Tibial artery (tissue), 4 donors: ENCODE measurements around the gene ESRRB.

Source experiments
- DNase-seq, 2 donors: peaks; one replicate each; pipeline ENCODE4 v3.0.0-alpha.2; 2019
- H3K27ac ChIP-seq, 2 donors: fragments of 200-600 bp; sonication (generic) in 1 of 2; 1 replicate in 1 of 2; 2 replicates in 1 of 2; pipeline ENCODE4 v1.5.1; 2018 to 2019; ENCODE audit warnings: mild to moderate bottlenecking in 1 of 2
- H3K27me3 ChIP-seq, 2 donors: fragments of 200-600 bp; sonication (generic) in 1 of 2; one replicate each; pipeline versions ENCODE4 v1.5.1 to v1.6.0; 2016 to 2019
- H3K36me3 ChIP-seq, 3 donors: fragments of 200-600 bp; sonication (generic) in 2 of 3; one replicate each; pipeline ENCODE4 v1.5.1; 2016 to 2019; ENCODE audit warnings: mild to moderate bottlenecking in 2 of 3
- H3K4me1 ChIP-seq, 4 donors: fragments of 200-600 bp; sonication (generic) in 2 of 4; 1 replicate in 3 of 4; 2 replicates in 1 of 4; pipeline ENCODE4 v1.5.1; 2016 to 2019
- H3K4me3 ChIP-seq, 2 donors: fragments of 200-600 bp; sonication (generic) in 1 of 2; 1 replicate in 1 of 2; 2 replicates in 1 of 2; pipeline ENCODE4 v1.5.1; 2018 to 2019; ENCODE audit warnings: mild to moderate bottlenecking in 2 of 2
- H3K9me3 ChIP-seq, 3 donors: fragments of 200-600 bp; sonication (generic) in 1 of 3; one replicate each; pipeline ENCODE4 v1.5.1; 2016 to 2019
- intact Hi-C: fragments of 100-400 bp; cut with DNase I; formaldehyde crosslinking; loops from one replicate; pipeline ENCODE4 v1.15.0; 2023; ENCODE audit warnings: low total_unique reads
- TF ChIP-seq, protein P1 (sequence below), 2 experiments: fragments of 200-600 bp in 1 of 2; fragments of 450-650 bp in 1 of 2; IDR thresholded peaks; one replicate each; pipeline ENCODE4 v1.5.1; 2017 to 2019; ENCODE audit warnings: antibody characterized with exemption in 2 of 2, mild to moderate bottlenecking in 1 of 2, moderate library complexity in 1 of 2

ESRRB gene

DNA sequence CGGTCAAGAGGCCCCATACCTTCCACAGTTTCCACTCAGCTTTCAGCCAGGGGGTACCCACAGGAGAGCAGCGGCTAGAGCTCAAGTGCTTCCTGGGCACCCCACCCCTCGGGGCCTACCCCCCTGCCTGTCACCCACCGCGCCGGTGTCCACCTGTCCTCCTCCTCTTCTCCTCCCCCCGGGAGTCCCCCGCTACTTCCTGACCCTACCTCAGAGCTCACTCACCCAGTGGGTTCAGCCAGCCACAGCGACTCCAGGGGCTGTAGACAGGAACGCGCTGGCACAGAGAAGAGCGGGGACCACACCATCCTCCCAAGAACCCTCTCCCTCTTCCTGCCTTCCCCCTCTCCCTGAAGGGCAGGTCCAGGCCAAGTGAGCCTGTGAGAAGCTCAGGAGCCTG is 123.0 kb downstream of the ESRRB start:
- intact Hi-C loops: no loop called here
- no peak for DNase-seq
- H3K36me3 ChIP-seq: no peaks in the 10 kb centered on the region
- H3K9me3 ChIP-seq: no peaks in the 10 kb centered on the region
- peaks cover 0 to 27% of the 10 kb centered on the region in 2 donors for H3K27me3 ChIP-seq
- no peaks in the 10 kb centered on the region for H3K4me1 ChIP-seq
- H3K4me3 ChIP-seq: no peak overlapping the region
- H3K27ac ChIP-seq: no peak overlapping the region
- TF ChIP-seq, protein P1, sequence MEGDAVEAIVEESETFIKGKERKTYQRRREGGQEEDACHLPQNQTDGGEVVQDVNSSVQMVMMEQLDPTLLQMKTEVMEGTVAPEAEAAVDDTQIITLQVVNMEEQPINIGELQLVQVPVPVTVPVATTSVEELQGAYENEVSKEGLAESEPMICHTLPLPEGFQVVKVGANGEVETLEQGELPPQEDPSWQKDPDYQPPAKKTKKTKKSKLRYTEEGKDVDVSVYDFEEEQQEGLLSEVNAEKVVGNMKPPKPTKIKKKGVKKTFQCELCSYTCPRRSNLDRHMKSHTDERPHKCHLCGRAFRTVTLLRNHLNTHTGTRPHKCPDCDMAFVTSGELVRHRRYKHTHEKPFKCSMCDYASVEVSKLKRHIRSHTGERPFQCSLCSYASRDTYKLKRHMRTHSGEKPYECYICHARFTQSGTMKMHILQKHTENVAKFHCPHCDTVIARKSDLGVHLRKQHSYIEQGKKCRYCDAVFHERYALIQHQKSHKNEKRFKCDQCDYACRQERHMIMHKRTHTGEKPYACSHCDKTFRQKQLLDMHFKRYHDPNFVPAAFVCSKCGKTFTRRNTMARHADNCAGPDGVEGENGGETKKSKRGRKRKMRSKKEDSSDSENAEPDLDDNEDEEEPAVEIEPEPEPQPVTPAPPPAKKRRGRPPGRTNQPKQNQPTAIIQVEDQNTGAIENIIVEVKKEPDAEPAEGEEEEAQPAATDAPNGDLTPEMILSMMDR (IDR thresholded peaks at IDR 0.05): no peak

DNA sequence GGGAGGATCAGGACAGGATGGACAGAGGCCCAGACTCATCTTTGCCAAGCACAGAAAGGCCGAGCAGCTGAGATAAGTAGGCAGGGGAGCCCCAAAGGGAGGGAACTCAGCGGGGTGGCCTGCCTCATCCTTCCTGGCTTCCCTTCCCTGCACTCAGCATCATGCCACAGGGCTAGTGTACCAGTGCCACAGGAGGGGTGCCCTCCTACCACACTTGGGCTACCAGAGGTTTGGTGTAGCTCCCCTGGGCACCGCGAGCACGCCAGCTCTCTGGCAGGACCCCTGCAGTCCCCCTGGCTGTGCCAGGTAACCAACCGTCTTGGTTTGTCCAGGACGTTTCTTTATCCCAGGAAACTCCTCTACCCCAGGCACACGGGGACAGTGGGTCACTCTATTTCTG is 123.5 kb downstream of the ESRRB start:
- Histone ChIP-seq H3K4me3 (no peak overlapping the region), H3K27me3 (peaks cover 0 to 27% of the 10 kb centered on the region in 2 donors), H3K27ac (no peak overlapping the region), H3K9me3 (no peaks in the 10 kb centered on the region), H3K36me3 (no peaks in the 10 kb centered on the region), H3K4me1 (no peaks in the 10 kb centered on the region)
- TF ChIP-seq, protein P1 (IDR thresholded peaks at IDR 0.05): no peak
- DNase-seq: peak in 1 of 2 donors; percentile 48
- intact Hi-C loops: no loop called here

DNA sequence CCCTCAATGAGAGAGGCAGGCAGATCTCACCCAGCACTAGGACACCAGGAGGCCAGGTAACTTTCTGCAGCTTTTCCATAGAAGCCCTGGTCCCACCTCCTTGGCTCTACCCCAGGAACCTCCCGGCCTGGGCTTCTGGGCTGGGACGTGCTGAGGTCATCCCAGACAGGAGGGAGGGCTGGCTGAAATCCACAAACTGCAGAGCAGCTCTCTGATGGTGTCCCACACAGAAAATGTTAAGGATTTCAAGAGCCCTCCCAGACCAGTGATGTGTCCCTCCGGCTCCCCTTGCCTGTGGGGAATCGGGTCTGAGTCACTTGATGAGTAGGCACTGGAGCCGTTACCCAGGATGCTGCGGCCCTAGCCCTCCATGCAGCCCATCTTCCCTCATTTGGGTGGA is 124.1 kb downstream of the ESRRB start:
- Histone ChIP-seq H3K4me3 (no peak overlapping the region), H3K27me3 (peaks cover 0 to 31% of the 10 kb centered on the region in 2 donors), H3K36me3 (no peaks in the 10 kb centered on the region), H3K4me1 (no peaks in the 10 kb centered on the region), H3K9me3 (no peaks in the 10 kb centered on the region), H3K27ac (no peak overlapping the region)
- peak in 1 of 2 donors; percentile 60 for DNase-seq
- TF ChIP-seq, protein P1 (IDR thresholded peaks at IDR 0.05): no peak
- intact Hi-C loops: no loop called here

DNA sequence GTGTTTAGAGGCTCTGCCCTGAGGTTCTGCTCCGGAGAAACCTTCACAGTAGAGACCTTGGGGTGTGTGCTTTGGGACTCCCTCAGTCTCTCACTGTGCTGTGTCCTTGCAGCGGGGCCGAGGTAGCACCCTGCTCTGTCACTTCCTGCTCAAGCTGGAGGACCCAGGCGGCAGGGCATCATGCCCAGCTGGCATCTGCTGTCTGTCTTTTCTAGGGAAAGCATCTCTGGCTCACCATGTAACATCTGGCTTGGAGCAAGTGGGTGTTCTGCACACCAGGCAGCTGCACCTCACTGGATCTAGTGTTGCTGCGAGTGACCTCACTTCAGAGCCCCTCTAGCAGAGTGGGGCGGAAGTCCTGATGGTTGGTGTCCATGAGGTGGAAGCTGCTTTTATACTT is 124.5 kb downstream of the ESRRB start:
- no peak overlapping the region for H3K27ac ChIP-seq
- peak in 1 of 2 donors; percentile 40 for DNase-seq
- intact Hi-C loops: no loop called here
- H3K4me3 ChIP-seq: no peak overlapping the region
- peaks cover 0 to 34% of the 10 kb centered on the region in 2 donors for H3K27me3 ChIP-seq
- TF ChIP-seq, protein P1 (IDR thresholded peaks at IDR 0.05): no peak
- H3K36me3 ChIP-seq: no peaks in the 10 kb centered on the region
- H3K4me1 ChIP-seq: no peaks in the 10 kb centered on the region
- H3K9me3 ChIP-seq: no peaks in the 10 kb centered on the region

DNA sequence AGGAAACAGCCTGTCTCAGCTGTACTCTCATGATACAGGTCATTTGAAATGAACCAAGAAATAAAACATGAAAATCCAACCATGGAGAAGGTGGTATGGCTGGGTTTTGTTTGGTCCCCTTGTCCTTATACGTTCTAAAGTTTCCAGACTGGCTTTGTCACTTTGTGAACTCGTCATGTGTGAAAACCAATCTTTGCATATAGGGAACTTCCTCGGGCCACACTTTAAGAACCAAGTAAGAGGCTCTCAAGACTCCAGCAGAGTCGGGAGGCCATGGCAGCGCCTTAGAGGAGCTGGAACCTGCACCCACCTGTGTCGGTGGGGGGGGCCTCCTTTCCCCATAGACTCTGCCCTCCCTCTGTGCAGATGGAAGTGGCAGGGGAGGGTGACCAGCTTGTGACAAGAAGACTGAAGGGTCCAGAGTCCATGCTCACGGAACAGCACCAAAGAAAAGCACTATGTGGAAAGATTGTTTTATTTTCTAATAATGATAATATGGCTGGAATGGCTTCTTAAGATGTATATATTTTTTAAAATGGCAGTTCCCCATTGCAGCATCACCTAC is 125.3 kb downstream of the ESRRB start:
- DNase-seq: no peak

More for the DNA sequence above, 125.3 kb downstream of the ESRRB start:
- H3K9me3 ChIP-seq: no peaks in the 10 kb centered on the region
- H3K27ac ChIP-seq: no peak overlapping the region
- intact Hi-C loops: no loop called here
- H3K36me3 ChIP-seq: no peaks in the 10 kb centered on the region
- no peaks in the 10 kb centered on the region for H3K4me1 ChIP-seq
- TF ChIP-seq, protein P1 (IDR thresholded peaks at IDR 0.05): no peak
- H3K27me3 ChIP-seq: peaks cover 0 to 34% of the 10 kb centered on the region in 2 donors
- H3K4me3 ChIP-seq: no peak overlapping the region
